A549 (cell line): ENCODE results near the gene MTERF2.

Experiments
- EP300 ChIP-seq, 2 experiments: fragments of >200 bp; sonication (Bioruptor Twin); formaldehyde crosslinking; IDR thresholded peaks; 2 replicates in 1 of 2; 3 replicates in 1 of 2; pipeline ENCODE4 v1.6.1; 2016 to 2017
- FOSL2 ChIP-seq, 2 experiments: fragments of 450-650 bp in 1 of 2; fragments of >200 bp in 1 of 2; sonication (Bioruptor Twin) in 1 of 2; formaldehyde crosslinking; IDR thresholded peaks; 2 replicates each; pipeline versions ENCODE4 v1.5.0 to v1.6.1; 2016 to 2020; ENCODE audit warnings: mild to moderate bottlenecking in 1 of 2, moderate library complexity in 1 of 2
- HOXA7 ChIP-seq: fragments of 250-450 bp; sonication (Bioruptor Pico); IDR thresholded peaks from 2 replicates; pipeline ENCODE4 v1.5.0; 2020; ENCODE audit warnings: mild to moderate bottlenecking, moderate library complexity
- POLR2A ChIP-seq: IDR thresholded peaks from 2 replicates; pipeline ENCODE4 v1.6.1; 2012; ENCODE audit warnings: mild to moderate bottlenecking, low read length
- RAD21 ChIP-seq, 2 experiments: fragments of >200 bp in 1 of 2; sonication (Bioruptor Twin) in 1 of 2; formaldehyde crosslinking in 1 of 2; IDR thresholded peaks in 1 of 2; conservative IDR thresholded peaks in 1 of 2; 2 replicates in 1 of 2; 3 replicates in 1 of 2; pipeline ENCODE4 v1.6.1; 2012 to 2018; ENCODE audit warnings: inconsistent platforms in 1 of 2
- RCOR1 ChIP-seq: fragments of 150-350 bp; IDR thresholded peaks from 2 replicates; pipeline ENCODE4 v1.6.1; 2014; ENCODE audit warnings: antibody characterized with exemption, low read length, low read depth
- SREBF2 ChIP-seq: fragments of 450-650 bp; IDR thresholded peaks from 2 replicates; pipeline ENCODE4 v1.6.1; 2014; ENCODE audit warnings: mild to moderate bottlenecking, moderate library complexity
- TF ChIP-seq, protein P1 (sequence below): fragments of 450-650 bp; IDR thresholded peaks from 2 replicates; pipeline ENCODE4 v1.6.1; 2014; ENCODE audit warnings: antibody characterized with exemption

- TF ChIP-seq FOSL2 (IDR thresholded peaks at IDR 0.05) (no peak), FOSL2 (CRISPR knock-in tag; IDR thresholded peaks at IDR 0.05) (no peak), EP300 (IDR thresholded peaks at IDR 0.05) (no peak), RCOR1 (no peak), POLR2A (no peak), RAD21 (conservative IDR thresholded peaks at IDR 0.05 in 1 of 2, IDR thresholded peaks at IDR 0.05 in 1 of 2) (no peak), HOXA7 (CRISPR knock-in tag) (no peak), SREBF2 (no peak)
- TF ChIP-seq, protein P1, sequence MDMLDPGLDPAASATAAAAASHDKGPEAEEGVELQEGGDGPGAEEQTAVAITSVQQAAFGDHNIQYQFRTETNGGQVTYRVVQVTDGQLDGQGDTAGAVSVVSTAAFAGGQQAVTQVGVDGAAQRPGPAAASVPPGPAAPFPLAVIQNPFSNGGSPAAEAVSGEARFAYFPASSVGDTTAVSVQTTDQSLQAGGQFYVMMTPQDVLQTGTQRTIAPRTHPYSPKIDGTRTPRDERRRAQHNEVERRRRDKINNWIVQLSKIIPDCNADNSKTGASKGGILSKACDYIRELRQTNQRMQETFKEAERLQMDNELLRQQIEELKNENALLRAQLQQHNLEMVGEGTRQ = no peak
These were observed 8.7 kb downstream of the MTERF2 start for GRCh38 chr12:106978035-106978800.
